Liver (tissue), 9 donors: ENCODE data around the gene COL4A4. TPM values are rescaled to one million over a fixed set of nuclear protein-coding genes. Genes with fewer than 3 reads are reported as not detected.

ENCODE experiments used
- DNase-seq: peaks from one replicate; pipeline ENCODE4 v3.0.0-alpha.2; 2017; ENCODE audit warnings: low spot score
- H3K27ac ChIP-seq, 2 donors: one replicate each; pipeline ENCODE4 v1.7.0; 2013; ENCODE audit warnings: inconsistent platforms in 2 of 2, low read length in 2 of 2, control low read depth in 1 of 2, low read depth in 1 of 2, mild to moderate bottlenecking in 1 of 2
- H3K27me3 ChIP-seq, 4 donors: one replicate each; pipeline versions ENCODE4 v1.6.1 to v1.7.0; 2013; ENCODE audit warnings: low read length in 3 of 4, inconsistent platforms in 1 of 4, mild to moderate bottlenecking in 1 of 4, moderate library complexity in 1 of 4; ENCODE audit not compliant: control insufficient read depth in 4 of 4, insufficient read depth in 4 of 4
- H3K36me3 ChIP-seq, 4 donors: one replicate each; pipeline versions ENCODE4 v1.6.1 to v1.7.0; 2013; ENCODE audit warnings: low read length in 3 of 4, mild to moderate bottlenecking in 3 of 4, low read depth in 1 of 4, moderate library complexity in 1 of 4; ENCODE audit not compliant: control insufficient read depth in 4 of 4, insufficient read depth in 3 of 4
- H3K4me1 ChIP-seq, 4 donors: one replicate each; pipeline versions ENCODE4 v1.6.1 to v1.7.0; 2013; ENCODE audit warnings: low read length in 3 of 4, mild to moderate bottlenecking in 3 of 4, moderate library complexity in 1 of 4; ENCODE audit not compliant: control insufficient read depth in 4 of 4, insufficient read depth in 4 of 4
- H3K4me3 ChIP-seq, 3 donors: one replicate each; pipeline versions ENCODE4 v1.6.1 to v1.7.0; 2013; ENCODE audit warnings: low read length in 3 of 3, control low read depth in 1 of 3, low read depth in 1 of 3, mild to moderate bottlenecking in 1 of 3
- H3K9ac ChIP-seq, 2 donors: one replicate each; pipeline ENCODE4 v1.7.0; 2013; ENCODE audit warnings: low read length in 2 of 2, mild to moderate bottlenecking in 2 of 2, moderate library complexity in 2 of 2, control low read depth in 1 of 2, low read depth in 1 of 2
- H3K9me3 ChIP-seq, 4 donors: one replicate each; pipeline versions ENCODE4 v1.6.1 to v1.7.0; 2013; ENCODE audit warnings: low read length in 3 of 4; ENCODE audit not compliant: control insufficient read depth in 4 of 4
- EGR1 ChIP-seq, 2 donors: IDR thresholded peaks; 2 replicates each; pipeline ENCODE4 v1.6.1; 2016 to 2018; ENCODE audit warnings: antibody characterized with exemption in 2 of 2, low read depth in 2 of 2
- HNF4A ChIP-seq, 2 donors: conservative IDR thresholded peaks; 2 replicates each; pipeline ENCODE4 v1.6.1; 2016; ENCODE audit warnings: antibody characterized with exemption in 2 of 2, mild to moderate bottlenecking in 2 of 2
- HNF4G ChIP-seq: IDR thresholded peaks from 2 replicates; pipeline ENCODE4 v1.6.1; 2016; ENCODE audit warnings: antibody characterized with exemption
- NR2F2 ChIP-seq: IDR thresholded peaks from 2 replicates; pipeline ENCODE4 v1.6.1; 2016; ENCODE audit warnings: antibody characterized with exemption
- RAD21 ChIP-seq, 2 donors: IDR thresholded peaks; 2 replicates each; pipeline ENCODE4 v1.6.1; 2016; ENCODE audit warnings: antibody characterized with exemption in 2 of 2, mild to moderate bottlenecking in 2 of 2
- REST ChIP-seq: IDR thresholded peaks from 2 replicates; pipeline ENCODE4 v1.6.1; 2016; ENCODE audit warnings: antibody characterized with exemption, mild to moderate bottlenecking
- RXRA ChIP-seq, 2 donors: IDR thresholded peaks; 2 replicates each; pipeline ENCODE4 v1.6.1; 2017 to 2018; ENCODE audit warnings: antibody characterized with exemption in 2 of 2, mild to moderate bottlenecking in 1 of 2
- SP1 ChIP-seq: IDR thresholded peaks from 2 replicates; pipeline ENCODE4 v1.6.1; 2018; ENCODE audit warnings: antibody characterized with exemption, mild to moderate bottlenecking
- TAF1 ChIP-seq: conservative IDR thresholded peaks from 2 replicates; pipeline ENCODE4 v1.6.1; 2016; ENCODE audit warnings: antibody characterized with exemption, mild to moderate bottlenecking
- ZBTB33 ChIP-seq: IDR thresholded peaks from 2 replicates; pipeline ENCODE4 v1.6.1; 2016; ENCODE audit warnings: antibody characterized with exemption
- WGBS: extraction: QIAGEN DNeasy Blood & Tissue Kit; methylation state at CpG from one replicate; pipeline ENCODE4 v1.1.7; 2013; 5-methylcytosine and 5-hydroxymethylcytosine counted together
- polyA plus RNA-seq, 2 donors: library from polyadenylated mRNA; stranded (reverse) in 1 of 2; unstranded in 1 of 2; fragments of 200-250 nt in 1 of 2; fragments of >200 nt in 1 of 2; fragmentation: Nextera tagmentation in 1 of 2; extraction: Ambion mirVana in 1 of 2; gene quantifications; one replicate each; pipeline versions ENCODE4 v1.2.1 to v1.2.3, GENCODE V29; 2013 to 2015
- total RNA-seq, 2 donors: library from RNA; depleted of rRNA; stranded (reverse); fragments of >200 nt; gene quantifications; one replicate each; pipeline ENCODE4 v1.2.3, GENCODE V29; 2014
- donor health status: healthy.
- donor health status: healthy.
- donor health status: healthy.
- donor health status: healthy.
- donor health status: healthy.

COL4A4 gene
- total and polyA plus RNA-seq, 4 donors: 0.14 to 3.8 (median 0.82) TPM

DNA sequence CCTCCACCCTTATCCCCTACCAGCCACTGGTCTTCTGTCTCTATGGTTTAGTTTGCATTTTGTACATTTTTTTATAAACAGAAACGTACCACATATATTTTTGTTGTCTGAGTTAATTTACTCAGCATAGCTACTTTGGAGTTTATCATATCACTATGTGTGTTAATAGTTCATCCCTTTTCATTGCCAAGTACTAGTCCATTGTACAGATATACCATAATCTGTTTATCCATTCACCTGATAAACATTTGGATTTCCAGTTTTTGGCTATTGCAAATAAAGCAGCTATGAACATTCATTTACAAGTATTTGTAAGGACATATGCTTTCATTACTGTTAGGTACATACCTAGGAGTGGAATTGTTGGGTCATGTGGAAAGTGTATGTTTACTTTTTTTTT is 204.6 kb downstream of the COL4A4 start:
- Histone ChIP-seq H3K4me3 (no peak overlapping the region), H3K36me3 (no peaks in the 10 kb centered on the region), H3K27me3 (no peaks in the 10 kb centered on the region), H3K9me3 (no peaks in the 10 kb centered on the region), H3K4me1 (peaks cover 0 to 6% (median 4%) of the 10 kb centered on the region in 4 donors), H3K27ac (no peak overlapping the region), H3K9ac (no peak overlapping the region)
- DNase-seq: no peak
- whole genome bisulfite sequencing: 97% methylated on average over 1 of the region's 1 CpG
- no peak for TF ChIP-seq TAF1
- no peak for TF ChIP-seq REST
- TF ChIP-seq SP1: no peak
- TF ChIP-seq HNF4G: no peak

DNA sequence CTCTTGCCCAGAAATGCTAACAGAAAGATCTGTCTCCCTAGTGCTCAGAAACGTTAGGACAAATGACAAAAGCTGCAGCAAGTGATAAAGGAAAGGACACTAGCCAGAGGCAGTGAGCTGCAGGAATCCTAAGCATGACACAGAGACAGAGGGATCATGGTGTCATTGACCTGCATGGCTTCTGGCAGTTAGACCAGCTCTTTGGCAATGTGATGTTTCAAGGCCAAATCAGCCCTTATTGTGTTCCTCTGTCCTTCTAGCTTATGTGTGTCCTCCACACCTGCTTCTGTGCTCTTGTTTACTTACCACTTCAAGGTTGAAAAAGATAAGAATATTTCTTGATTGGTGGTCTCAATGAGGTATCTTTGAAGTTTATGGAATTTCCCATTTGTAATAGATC is 207.3 kb downstream of the COL4A4 start:
- peaks cover 0 to 6% (median 4%) of the 10 kb centered on the region in 4 donors for H3K4me1 ChIP-seq
- no peak overlapping the region for H3K9ac ChIP-seq
- H3K9me3 ChIP-seq: no peaks in the 10 kb centered on the region
- no peak for DNase-seq
- TF ChIP-seq NR2F2 (peak; percentile 84), HNF4A (conservative IDR thresholded peaks at IDR 0.05) (peak; percentile 10 to 53), EGR1 (IDR thresholded peaks at IDR 0.05; ENCODE audit: low read depth in 2 of 2) (no peak), ZBTB33 (no peak), TAF1 (no peak), REST (no peak), RXRA (IDR thresholded peaks at IDR 0.05) (peak; percentile 82 to 93), RAD21 (IDR thresholded peaks at IDR 0.05) (peak in 1 of 2 donors; percentile 25)
- no peak overlapping the region for H3K4me3 ChIP-seq
- H3K27me3 ChIP-seq: no peaks in the 10 kb centered on the region
- 21% methylated on average over 1 of the region's 1 CpG for WGBS
- no peaks in the 10 kb centered on the region for H3K36me3 ChIP-seq
- H3K27ac ChIP-seq: no peak overlapping the region
